B cell (primary cell): Measurements from ENCODE around the gene NUBPL. TPM values are rescaled to one million over a fixed set of nuclear protein-coding genes. Genes with fewer than 3 reads are reported as not detected.

Experiments used
- ATAC-seq: fragments of 200-7000 bp; cut with Tn5 transposase; one replicate; pipeline ENCODE4 v1.10.0; 2021; ENCODE audit warnings: low read depth, mild to moderate bottlenecking, moderate number of reproducible peaks, moderate library complexity
- CTCF ChIA-PET: fragments of 350-600 bp; sonication (Branson Sonifier 250); formaldehyde crosslinking; loops from one replicate; lab custom pipeline; 2021; ENCODE audit warnings: antibody characterized with exemption, inconsistent platforms; lab: Charles Lee
- POLR2A ChIA-PET: fragments of 350-600 bp; sonication (Branson Sonifier 250); formaldehyde crosslinking; loops from one replicate; lab custom pipeline; 2021; ENCODE audit warnings: antibody characterized with exemption; lab: Charles Lee
- DNase-seq: peaks from one replicate; pipeline ENCODE4 v3.0.0; 2013
- H2AFZ ChIP-seq: 2 replicates; pipeline ENCODE4 v1.6.1; 2012; ENCODE audit warnings: mild to moderate bottlenecking, low read depth, low read length; ENCODE audit not compliant: insufficient read depth, poor library complexity, severe bottlenecking
- H3K27ac ChIP-seq, 2 donors: 1 replicate in 1 of 2; 2 replicates in 1 of 2; pipeline ENCODE4 v1.5.1; 2012 to 2013; ENCODE audit warnings: low read length in 2 of 2, mild to moderate bottlenecking in 2 of 2, moderate library complexity in 1 of 2
- H3K27me3 ChIP-seq, 4 experiments: fragments of 200-600 bp in 1 of 4; sonication (generic) in 1 of 4; replicated peaks in 1 of 4; 1 replicate in 2 of 4; 2 replicates in 2 of 4; pipeline versions ENCODE4 v1.6.1 to v1.7.0; 2013 to 2016; ENCODE audit warnings: low read length in 3 of 4, mild to moderate bottlenecking in 2 of 4, mixed read lengths in 1 of 4, moderate library complexity in 1 of 4; ENCODE audit not compliant: insufficient read depth in 4 of 4, control insufficient read depth in 3 of 4; ENCODE audit errors: control extremely low read depth in 1 of 4
- H3K36me3 ChIP-seq, 2 experiments: replicated peaks in 1 of 2; 1 replicate in 1 of 2; 2 replicates in 1 of 2; pipeline versions ENCODE4 v1.6.1 to v1.7.1; 2013; ENCODE audit warnings: low read length in 1 of 2; ENCODE audit not compliant: insufficient read depth in 2 of 2, control insufficient read depth in 1 of 2; ENCODE audit errors: control extremely low read depth in 1 of 2, extremely low read depth in 1 of 2
- H3K4me1 ChIP-seq, 2 donors: fragments of 200-600 bp in 1 of 2; sonication (generic) in 1 of 2; 1 replicate in 1 of 2; 2 replicates in 1 of 2; pipeline versions ENCODE4 v1.5.1 to v1.6.1; 2013 to 2017; ENCODE audit warnings: low read length in 2 of 2; ENCODE audit not compliant: control insufficient read depth in 2 of 2, insufficient read depth in 2 of 2
- H3K4me2 ChIP-seq: replicated peaks from 2 replicates; pipeline ENCODE3; 2012; ENCODE audit warnings: mild to moderate bottlenecking, low read depth, low read length; ENCODE audit not compliant: poor library complexity, severe bottlenecking
- H3K4me3 ChIP-seq, 5 experiments: fragments of 200-600 bp in 1 of 5; sonication (generic) in 1 of 5; 1 replicate in 3 of 5; 2 replicates in 2 of 5; pipeline versions ENCODE4 v1.5.1 to v1.7.0; 2011 to 2016; ENCODE audit warnings: low read length in 4 of 5, mild to moderate bottlenecking in 4 of 5, low read depth in 2 of 5, control low read depth in 1 of 5, moderate library complexity in 1 of 5; ENCODE audit not compliant: insufficient read depth in 1 of 5; ENCODE audit errors: control extremely low read depth in 1 of 5, extremely low read depth in 1 of 5
- H3K79me2 ChIP-seq: fragments of 200-600 bp; sonication (generic); one replicate; pipeline ENCODE4 v1.6.0; 2016; ENCODE audit warnings: low read length; ENCODE audit not compliant: control insufficient read depth, insufficient read depth
- H3K9ac ChIP-seq: fragments of 200-600 bp; sonication (generic); 2 replicates; pipeline ENCODE4 v1.6.1; 2017; ENCODE audit warnings: mild to moderate bottlenecking, low read length, moderate library complexity
- H3K9me3 ChIP-seq, 3 donors: one replicate each; pipeline versions ENCODE4 v1.6.1 to v1.7.1; 2013; ENCODE audit warnings: low read length in 2 of 3; ENCODE audit not compliant: control insufficient read depth in 2 of 3, insufficient read depth in 1 of 3; ENCODE audit errors: control extremely low read depth in 1 of 3
- H4K20me1 ChIP-seq: 2 replicates; pipeline ENCODE4 v1.6.0; 2012; ENCODE audit warnings: mild to moderate bottlenecking, low read length; ENCODE audit not compliant: insufficient read depth, control insufficient read depth, poor library complexity, severe bottlenecking
- H3K27ac Mint-ChIP-seq: one replicate; pipeline ENCODE4 v1.8.0; 2021; ENCODE audit warnings: mixed read lengths
- H3K27me3 Mint-ChIP-seq: one replicate; pipeline ENCODE4 v1.8.0; 2021; ENCODE audit warnings: mixed read lengths
- H3K4me1 Mint-ChIP-seq: one replicate; pipeline ENCODE4 v1.8.0; 2021; ENCODE audit warnings: mixed read lengths
- H3K4me3 Mint-ChIP-seq: one replicate; pipeline ENCODE4 v1.8.0; 2021; ENCODE audit warnings: mixed read lengths
- H3K9me3 Mint-ChIP-seq: one replicate; pipeline ENCODE4 v1.8.0; 2022; ENCODE audit warnings: mixed read lengths; ENCODE audit not compliant: insufficient read depth
- CTCF ChIP-seq: fragments of 200-600 bp; IDR thresholded peaks from one replicate; pipeline ENCODE4 v1.8.0; 2022; ENCODE audit warnings: antibody characterized with exemption, mild to moderate bottlenecking
- EZH2 ChIP-seq: IDR thresholded peaks from 2 replicates; pipeline ENCODE4 v1.6.1; 2012; ENCODE audit warnings: borderline replicate concordance, low read depth, mild to moderate bottlenecking, moderate library complexity, low read length; ENCODE audit not compliant: insufficient read depth, poor library complexity, severe bottlenecking
- WGBS: methylation state at CpG from one replicate; pipeline ENCODE4 v1.1.5; 2013; ENCODE audit warnings: missing lambda C conversion rate; ENCODE audit not compliant: insufficient coverage; 5-methylcytosine and 5-hydroxymethylcytosine counted together
- intact Hi-C: fragments of 100-400 bp; cut with micrococcal nuclease; formaldehyde crosslinking; loops from one replicate; pipeline ENCODE4 v1.10.0; 2022
- polyA minus RNA-seq: library from RNA; depleted of rRNA, polyadenylated mRNA; stranded (reverse); fragments of >200 nt; gene quantifications from 2 replicates; pipeline ENCODE4 v1.2.3, GENCODE V29; 2012
- polyA plus RNA-seq: library from polyadenylated mRNA; depleted of rRNA; stranded (reverse); fragments of >200 nt; gene quantifications from 2 replicates; pipeline ENCODE4 v1.2.3, GENCODE V29; 2012
- total RNA-seq, 2 donors: library from RNA; stranded (reverse); fragments of 120-200 nt in 1 of 2; gene quantifications; 1 replicate in 1 of 2; 2 replicates in 1 of 2; pipeline versions ENCODE4 v1.2.3 to v1.2.4, GENCODE V29; 2013 to 2022

Gene NUBPL
- total RNA-seq = 14.2 and 15.5 TPM in 2 replicates
- 13.1 TPM for total RNA-seq (2013)
- polyA plus RNA-seq = 1.9 and 2.6 TPM in 2 replicates
- polyA minus RNA-seq = 4.8 and 6.2 TPM in 2 replicates

DNA sequence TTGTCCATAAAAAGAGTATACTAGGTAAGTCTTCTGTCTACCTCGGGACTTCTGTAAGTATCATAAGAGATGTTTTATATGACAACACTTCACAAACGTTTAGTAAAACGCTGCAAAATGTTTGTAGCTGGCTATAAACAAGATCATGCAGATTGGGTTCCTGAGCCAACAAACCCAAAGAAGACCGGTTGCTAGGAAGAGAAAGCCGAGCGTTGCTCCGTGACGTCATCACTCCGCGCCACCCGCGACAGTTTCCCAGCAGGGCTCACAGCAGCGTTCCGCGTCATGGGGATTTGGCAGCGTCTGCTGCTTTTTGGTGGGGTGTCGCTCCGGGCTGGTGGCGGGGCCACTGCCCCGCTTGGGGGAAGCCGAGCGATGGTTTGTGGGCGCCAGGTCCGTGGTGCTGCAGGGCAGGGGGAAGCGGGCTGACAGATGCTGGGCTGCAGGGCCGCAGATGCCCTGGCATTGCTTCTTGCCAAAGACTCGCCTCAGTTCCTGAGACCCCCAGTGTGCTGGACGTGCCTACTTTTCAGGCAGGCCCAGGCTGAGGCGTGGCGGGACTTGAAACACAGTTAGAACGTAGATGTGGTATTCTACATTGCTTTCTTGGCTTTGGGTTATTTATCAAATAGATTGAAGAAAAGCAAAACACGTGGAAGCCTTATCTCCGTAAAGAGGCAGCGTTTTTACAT lies at the start of gene NUBPL:
NUBPL (plus strand) TSS at position 250 of the 692 bp plus-strand sequence; CDS start at position 286, 36 bp downstream.
- peaks cover 0 to 8% (median 3%) of the 10 kb centered on the region in 4 experiments for H3K27me3 ChIP-seq
- Mint-ChIP-seq H3K27me3 (peaks cover 7% of the 10 kb centered on the region), H3K9me3 (no peaks in the 10 kb centered on the region), H3K4me3 (peak within 1 kb of the TSS; percentile 93), H3K4me1 (peaks cover 25% of the 10 kb centered on the region), H3K27ac (peak within 1 kb of the TSS; percentile 97)
- intact Hi-C loops = loop anchor here (1.0 to 10.0 kb wide), 7 partner anchors 104 to 686 kb away; partner anchors contain the start of genes AP4S1, ARHGAP5, COCH and DTD2
- H3K4me2 ChIP-seq = peak within 1 kb of the TSS; percentile 76
- H3K4me1 ChIP-seq = peaks cover 16 to 17% of the 10 kb centered on the region in 2 donors
- ChIA-PET CTCF (interaction anchor here (0.8 kb wide), 1 partner anchor 516 kb away, joined by 3 read pairs; no protein-coding TSS in a partner anchor), POLR2A (interaction anchor here (0.9 kb wide), 1 partner anchor 141 kb away, joined by 3 read pairs; the partner anchor contains the start of gene HEATR5A)
- peak; percentile 96 for ATAC-seq
- H3K79me2 ChIP-seq = peaks cover 8% of the 10 kb centered on the region
- peak within 1 kb of the TSS; percentile 94 for H2AFZ ChIP-seq
- peak; percentile 98 for DNase-seq
- under 1% methylated on average over 31 of the region's 34 CpGs for WGBS
- no peaks in the 10 kb centered on the region for H3K9me3 ChIP-seq
- H3K36me3 ChIP-seq = peaks cover 0 to 2% of the 10 kb centered on the region in 2 experiments
- H3K27ac ChIP-seq = peak within 1 kb of the TSS; percentile 62 to 94
- TF ChIP-seq EZH2 (no peak), CTCF (no peak)
- H3K4me3 ChIP-seq = peak within 1 kb of the TSS; percentile 67 to 92 (median 84)
- H4K20me1 ChIP-seq = no peaks in the 10 kb centered on the region
- H3K9ac ChIP-seq = peak within 1 kb of the TSS; percentile 81

- H3K9me3 ChIP-seq = peaks cover 0 to 7% (median 0%) of the 10 kb centered on the region in 3 donors
- H3K4me1 Mint-ChIP-seq = no peaks in the 10 kb centered on the region
- ChIA-PET POLR2A (no interaction called here), CTCF (no interaction called here)
- no peaks in the 10 kb centered on the region for H3K36me3 ChIP-seq
- no peaks in the 10 kb centered on the region for H3K79me2 ChIP-seq
- H3K4me1 ChIP-seq = no peaks in the 10 kb centered on the region
- no peak for DNase-seq
- 95% methylated on average over 33 of the region's 33 CpGs for WGBS
- no peaks in the 10 kb centered on the region for H4K20me1 ChIP-seq
- no peaks in the 10 kb centered on the region for H3K27me3 Mint-ChIP-seq
- no peaks in the 10 kb centered on the region for H3K9me3 Mint-ChIP-seq
- intact Hi-C loops = no loop called here
- H3K4me3 ChIP-seq = no peak overlapping the region
- no peak for ATAC-seq
- no peak overlapping the region for H2AFZ ChIP-seq
- no peak overlapping the region for H3K27ac Mint-ChIP-seq
- peaks cover 0 to under 1% (median 0%) of the 10 kb centered on the region in 4 experiments for H3K27me3 ChIP-seq
- H3K9ac ChIP-seq = no peak overlapping the region
- no peak for TF ChIP-seq CTCF
- no peak for TF ChIP-seq EZH2
- no peak overlapping the region for H3K4me3 Mint-ChIP-seq
- H3K27ac ChIP-seq = no peak overlapping the region
- no peak overlapping the region for H3K4me2 ChIP-seq
Measured at GRCh38 chr14:31527087-31527486, 34.1 kb upstream of the NUBPL start.
